Inflammatory macrophage (primary cell): ENCODE data around the gene PKP1.

Source experiments
- DNase-seq, 2 donors: peaks; one replicate each; pipeline ENCODE4 v3.0.0-alpha.2; 2020 to 2022

PKP1 gene

GRCh38 chr1:201282216-201282615 is 1.1 kb upstream of the PKP1 start:
- no peak for DNase-seq

GRCh38 chr1:201283836-201284553 is 689 bp downstream of the PKP1 start:
- no peak for DNase-seq

GRCh38 chr1:201284636-201285035 is 1.3 kb downstream of the PKP1 start:
- no peak for DNase-seq

GRCh38 chr1:201285846-201286245 is 2.5 kb downstream of the PKP1 start:
- DNase-seq, result no peak

- no peak for DNase-seq
Measured at GRCh38 chr1:201286445-201286844, 3.1 kb downstream of the PKP1 start.

GRCh38 chr1:201288007-201288406 is 4.7 kb downstream of the PKP1 start:
- no peak for DNase-seq

- no peak for DNase-seq
Measured at GRCh38 chr1:201288765-201289164, 5.5 kb downstream of the PKP1 start.

- no peak for DNase-seq
Measured at GRCh38 chr1:201290551-201290950, 7.2 kb downstream of the PKP1 start.

GRCh38 chr1:201291916-201292315 is 8.6 kb downstream of the PKP1 start:
- DNase-seq, result no peak

- DNase-seq, result no peak
Measured at GRCh38 chr1:201294876-201295275, 11.6 kb downstream of the PKP1 start.

- no peak for DNase-seq
Measured at GRCh38 chr1:201295346-201295745, 12.0 kb downstream of the PKP1 start.

GRCh38 chr1:201295861-201296260 is 12.6 kb downstream of the PKP1 start:
- DNase-seq, result no peak

GRCh38 chr1:201296352-201296751 is 13.0 kb downstream of the PKP1 start:
- DNase-seq, result no peak

GRCh38 chr1:201298396-201299381 is 15.4 kb downstream of the PKP1 start:
- DNase-seq, result no peak

GRCh38 chr1:201299968-201300367 is 16.7 kb downstream of the PKP1 start:
- DNase-seq, result no peak

- DNase-seq, result no peak
Measured at GRCh38 chr1:201300641-201301040, 17.3 kb downstream of the PKP1 start.

- no peak for DNase-seq
Measured at GRCh38 chr1:201302163-201303152, 19.2 kb downstream of the PKP1 start.

GRCh38 chr1:201304126-201304525 is 20.8 kb downstream of the PKP1 start:
- no peak for DNase-seq

- no peak for DNase-seq
Measured at GRCh38 chr1:201305815-201306214, 22.5 kb downstream of the PKP1 start.

- DNase-seq, result no peak
Measured at GRCh38 chr1:201307231-201307630, 23.9 kb downstream of the PKP1 start.

- DNase-seq, result no peak
Measured at GRCh38 chr1:201307760-201308499, 24.6 kb downstream of the PKP1 start.

GRCh38 chr1:201309416-201309815 is 26.1 kb downstream of the PKP1 start:
- no peak for DNase-seq
